Lung (tissue), 12 donors: ENCODE data around the gene IQCH. TPM values are rescaled to one million over a fixed set of nuclear protein-coding genes. Genes with fewer than 3 reads are reported as not detected.

ENCODE experiments used
- ATAC-seq: fragments of 200-7000 bp; cut with Tn5 transposase; one replicate; pipeline ENCODE4 v1.9.1; 2020; ENCODE audit warnings: moderate number of reproducible peaks; ENCODE audit not compliant: insufficient read depth, low FRiP score
- DNase-seq, 3 donors: peaks; one replicate each; pipeline ENCODE4 v3.0.0-alpha.2; 2013 to 2017
- H3K27ac ChIP-seq, 2 donors: one replicate each; pipeline ENCODE4 v1.5.1; 2013; ENCODE audit warnings: mild to moderate bottlenecking in 2 of 2, moderate library complexity in 2 of 2, control low read depth in 1 of 2, inconsistent platforms in 1 of 2, low read depth in 1 of 2, low read length in 1 of 2
- H3K27me3 ChIP-seq, 3 donors: one replicate each; pipeline ENCODE4 v1.5.1; 2013; ENCODE audit warnings: low read length in 2 of 3; ENCODE audit not compliant: control insufficient read depth in 3 of 3, insufficient read depth in 3 of 3
- H3K36me3 ChIP-seq, 4 donors: one replicate each; pipeline ENCODE4 v1.5.1; 2013; ENCODE audit warnings: low read length in 4 of 4, mild to moderate bottlenecking in 1 of 4, moderate library complexity in 1 of 4; ENCODE audit not compliant: control insufficient read depth in 4 of 4, insufficient read depth in 4 of 4
- H3K4me1 ChIP-seq, 5 donors: one replicate each; pipeline ENCODE4 v1.5.1; 2013; ENCODE audit warnings: low read length in 5 of 5, mild to moderate bottlenecking in 2 of 5, moderate library complexity in 1 of 5; ENCODE audit not compliant: control insufficient read depth in 5 of 5, insufficient read depth in 5 of 5
- H3K4me3 ChIP-seq: one replicate; pipeline ENCODE4 v1.5.1; 2013; ENCODE audit warnings: mild to moderate bottlenecking, control low read depth, moderate library complexity
- H3K9ac ChIP-seq, 2 donors: one replicate each; pipeline ENCODE4 v1.5.1; 2013; ENCODE audit warnings: low read length in 2 of 2, control low read depth in 1 of 2; ENCODE audit not compliant: insufficient read depth in 1 of 2
- H3K9me3 ChIP-seq, 4 donors: one replicate each; pipeline ENCODE4 v1.5.1; 2013; ENCODE audit warnings: low read length in 3 of 4, mild to moderate bottlenecking in 1 of 4, moderate library complexity in 1 of 4; ENCODE audit not compliant: control insufficient read depth in 4 of 4, insufficient read depth in 3 of 4
- WGBS, 2 donors: extraction: QIAGEN DNeasy Blood & Tissue Kit; methylation state at CpG; one replicate each; pipeline ENCODE4 v1.1.7; 2013; 5-methylcytosine and 5-hydroxymethylcytosine counted together
- polyA plus RNA-seq, 2 donors: library from polyadenylated mRNA; stranded (reverse); fragments of 200-250 nt; gene quantifications; one replicate each; pipeline ENCODE4 v1.2.1, GENCODE V29; 2013
- total RNA-seq, 2 donors: library from RNA; depleted of rRNA in 1 of 2; stranded (reverse); fragments of >200 nt in 1 of 2; gene quantifications; one replicate each; pipeline ENCODE4 v1.2.1, GENCODE V29; 2014 to 2021
- TF ChIP-seq, protein P1 (sequence below): IDR thresholded peaks from 2 replicates; pipeline ENCODE4 v1.5.1; 2012; ENCODE audit warnings: mild to moderate bottlenecking; ENCODE audit errors: control extremely low read depth, extremely low read depth
- donor health status: control.
- donor health status: control.
- donor health status: Bipolar disorder and iron deficiency.
- donor health status: healthy.
- donor health status: DM: yes; HTN: yes; CAD: no.

IQCH gene
- total and polyA plus RNA-seq, 4 donors: 1.1 to 10.5 (median 4.5) TPM

DNA sequence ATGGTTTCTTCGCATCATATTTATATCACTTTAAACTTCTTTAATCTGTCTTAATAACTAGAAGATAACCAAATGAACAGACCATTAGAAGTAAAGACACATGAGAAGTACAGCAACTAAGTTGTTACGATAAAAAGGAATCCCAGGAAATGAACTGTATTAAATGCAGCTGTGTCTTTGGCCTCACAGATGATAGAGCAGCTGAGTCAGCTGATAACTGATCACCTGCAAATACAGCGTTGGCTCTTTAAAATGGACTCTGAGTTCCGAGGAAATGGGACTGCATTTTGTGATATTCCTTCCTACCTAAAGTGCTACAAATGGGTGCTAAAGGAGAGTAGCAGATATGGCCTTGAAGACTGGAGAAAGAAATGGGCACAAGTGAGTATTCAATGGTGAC lies 145.3 kb downstream of the IQCH start:
- H3K9ac ChIP-seq: no peak overlapping the region
- no peak for ATAC-seq
- peaks cover 0 to 8% (median 0%) of the 10 kb centered on the region in 5 donors for H3K4me1 ChIP-seq
- no peak overlapping the region for H3K27ac ChIP-seq
- TF ChIP-seq, protein P1, sequence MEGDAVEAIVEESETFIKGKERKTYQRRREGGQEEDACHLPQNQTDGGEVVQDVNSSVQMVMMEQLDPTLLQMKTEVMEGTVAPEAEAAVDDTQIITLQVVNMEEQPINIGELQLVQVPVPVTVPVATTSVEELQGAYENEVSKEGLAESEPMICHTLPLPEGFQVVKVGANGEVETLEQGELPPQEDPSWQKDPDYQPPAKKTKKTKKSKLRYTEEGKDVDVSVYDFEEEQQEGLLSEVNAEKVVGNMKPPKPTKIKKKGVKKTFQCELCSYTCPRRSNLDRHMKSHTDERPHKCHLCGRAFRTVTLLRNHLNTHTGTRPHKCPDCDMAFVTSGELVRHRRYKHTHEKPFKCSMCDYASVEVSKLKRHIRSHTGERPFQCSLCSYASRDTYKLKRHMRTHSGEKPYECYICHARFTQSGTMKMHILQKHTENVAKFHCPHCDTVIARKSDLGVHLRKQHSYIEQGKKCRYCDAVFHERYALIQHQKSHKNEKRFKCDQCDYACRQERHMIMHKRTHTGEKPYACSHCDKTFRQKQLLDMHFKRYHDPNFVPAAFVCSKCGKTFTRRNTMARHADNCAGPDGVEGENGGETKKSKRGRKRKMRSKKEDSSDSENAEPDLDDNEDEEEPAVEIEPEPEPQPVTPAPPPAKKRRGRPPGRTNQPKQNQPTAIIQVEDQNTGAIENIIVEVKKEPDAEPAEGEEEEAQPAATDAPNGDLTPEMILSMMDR: no peak
- DNase-seq: no peak
- H3K36me3 ChIP-seq: no peaks in the 10 kb centered on the region
- H3K9me3 ChIP-seq: no peaks in the 10 kb centered on the region
- no peak overlapping the region for H3K4me3 ChIP-seq
- 94 to 97% methylated on average over 4 of the region's 4 CpGs for WGBS, 2 donors
- no peaks in the 10 kb centered on the region for H3K27me3 ChIP-seq

- H3K36me3 ChIP-seq: no peaks in the 10 kb centered on the region
- 84 to 91% methylated on average over 2 of the region's 2 CpGs for WGBS, 2 donors
- H3K4me3 ChIP-seq: no peak overlapping the region
- H3K4me1 ChIP-seq: peaks cover 0 to 8% (median 0%) of the 10 kb centered on the region in 5 donors
- TF ChIP-seq, protein P1: no peak
- H3K27me3 ChIP-seq: no peaks in the 10 kb centered on the region
- H3K9ac ChIP-seq: no peak overlapping the region
- ATAC-seq (no peak), DNase-seq (no peak)
- H3K9me3 ChIP-seq: no peaks in the 10 kb centered on the region
- no peak overlapping the region for H3K27ac ChIP-seq
These were observed 146.3 kb downstream of the IQCH start for GRCh38 chr15:67400890-67401289.

GRCh38 chr15:67401336-67401735 lies 146.8 kb downstream of the IQCH start:
- TF ChIP-seq, protein P1: no peak
- H3K9ac ChIP-seq: no peak overlapping the region
- no peak overlapping the region for H3K4me3 ChIP-seq
- no peak overlapping the region for H3K27ac ChIP-seq
- ATAC-seq (no peak), DNase-seq (no peak)
- no peaks in the 10 kb centered on the region for H3K9me3 ChIP-seq
- H3K27me3 ChIP-seq: no peaks in the 10 kb centered on the region
- H3K4me1 ChIP-seq: peaks cover 0 to 8% (median 0%) of the 10 kb centered on the region in 5 donors
- no peaks in the 10 kb centered on the region for H3K36me3 ChIP-seq
- WGBS, 2 donors: 90 to 94% methylated on average over 5 of the region's 5 CpGs
